ENCODE measurements around the gene BAHCC1. TPM values are rescaled to one million over a fixed set of nuclear protein-coding genes. Genes with fewer than 3 reads are reported as not detected.
A peak's percentile ranks its signal among the peaks of the same experiment; 100 is the strongest.

The BAHCC1 gene
- total and polyA plus RNA-seq, 2 donors (not counting 3 experiments of a cell fraction or from before 2014, with no cell fraction given): 4.7 to 11.6 TPM

DNA sequence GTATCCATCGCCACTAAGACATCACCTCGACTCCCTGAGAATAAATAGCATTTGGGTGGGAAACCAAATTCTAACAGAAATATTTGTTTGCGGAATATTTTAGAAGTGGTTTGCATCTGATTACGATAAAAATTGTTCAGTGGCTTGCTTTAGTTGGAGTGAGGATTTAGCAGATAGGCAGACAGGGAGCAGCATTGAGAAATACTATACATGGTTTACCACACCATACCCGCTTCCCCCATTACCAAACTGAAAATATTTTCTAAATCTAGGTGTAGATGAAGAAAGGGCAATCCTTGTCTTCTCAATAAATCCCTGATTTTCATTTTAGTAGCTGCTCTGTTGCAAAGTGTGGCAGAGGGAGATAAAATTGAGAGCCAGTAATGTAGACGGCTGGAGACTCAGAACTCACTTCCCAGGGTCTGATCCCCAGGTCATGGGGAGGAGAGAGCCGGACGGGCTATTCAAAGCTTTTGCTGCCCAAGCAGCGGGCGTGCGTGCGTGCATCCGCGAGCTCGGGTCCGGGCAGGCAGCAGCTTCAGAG is 808 bp upstream of the BAHCC1 start:
- Histone ChIP-seq H3K9ac (replicated peaks; ENCODE audit: extremely low read depth, insufficient read depth, low read length) (no peak overlapping the region), H4K20me1 (replicated peaks; ENCODE audit: control insufficient read depth, extremely low read depth, insufficient read depth, low read length) (no peaks in the 10 kb centered on the region), H3K27ac (ENCODE audit: insufficient read depth, low read depth, low read length) (no peak overlapping the region), H3K27me3 (ENCODE audit: control insufficient read depth in 2 of 2, insufficient read depth in 2 of 2, low read length in 2 of 2) (no peaks in the 10 kb centered on the region), H3K9me3 (replicated peaks; ENCODE audit: control insufficient read depth, insufficient read depth, low read length) (no peaks in the 10 kb centered on the region), H3K9me1 (replicated peaks; ENCODE audit: control insufficient read depth, extremely low read depth, insufficient read depth, low read length) (no peaks in the 10 kb centered on the region), H3K36me3 (ENCODE audit: control insufficient read depth in 2 of 2, extremely low read depth in 1 of 2, insufficient read depth in 2 of 2, low read length in 2 of 2) (peaks cover 0 to 4% of the 10 kb centered on the region in 2 experiments), H2AFZ (ENCODE audit: low read depth, low read length) (no peak overlapping the region), H3K4me1 (ENCODE audit: control insufficient read depth, extremely low read depth, insufficient read depth, low read length) (peaks cover 33% of the 10 kb centered on the region), H3K79me2 (ENCODE audit: control insufficient read depth, insufficient read depth, low read length) (peaks cover 38% of the 10 kb centered on the region), H3K4me3 (replicated peaks in 1 of 3; ENCODE audit: insufficient read depth in 1 of 3, low read depth in 1 of 3, low read length in 3 of 3) (no peak overlapping the region), H3K4me2 (ENCODE audit: insufficient read depth, low read length) (peak overlapping the region; percentile 56)
- TF ChIP-seq POLR2A (IDR thresholded peaks at IDR 0.05; ENCODE audit: low read depth, low read length): no peak
- TF ChIP-seq JUN (IDR thresholded peaks at IDR 0.05; ENCODE audit: borderline replicate concordance, insufficient read depth, insufficient read length, low read depth): no peak
- TF ChIP-seq MYC (IDR thresholded peaks at IDR 0.05; ENCODE audit: low read depth, low read length): no peak
- TF ChIP-seq POLR2AphosphoS5 (IDR thresholded peaks at IDR 0.05; ENCODE audit: insufficient read depth, low read depth, low read length): no peak
- no peak for TF ChIP-seq GATA2 (IDR thresholded peaks at IDR 0.05; ENCODE audit: insufficient read depth, insufficient read length, low read depth, low read length)
- TF ChIP-seq, protein P1, sequence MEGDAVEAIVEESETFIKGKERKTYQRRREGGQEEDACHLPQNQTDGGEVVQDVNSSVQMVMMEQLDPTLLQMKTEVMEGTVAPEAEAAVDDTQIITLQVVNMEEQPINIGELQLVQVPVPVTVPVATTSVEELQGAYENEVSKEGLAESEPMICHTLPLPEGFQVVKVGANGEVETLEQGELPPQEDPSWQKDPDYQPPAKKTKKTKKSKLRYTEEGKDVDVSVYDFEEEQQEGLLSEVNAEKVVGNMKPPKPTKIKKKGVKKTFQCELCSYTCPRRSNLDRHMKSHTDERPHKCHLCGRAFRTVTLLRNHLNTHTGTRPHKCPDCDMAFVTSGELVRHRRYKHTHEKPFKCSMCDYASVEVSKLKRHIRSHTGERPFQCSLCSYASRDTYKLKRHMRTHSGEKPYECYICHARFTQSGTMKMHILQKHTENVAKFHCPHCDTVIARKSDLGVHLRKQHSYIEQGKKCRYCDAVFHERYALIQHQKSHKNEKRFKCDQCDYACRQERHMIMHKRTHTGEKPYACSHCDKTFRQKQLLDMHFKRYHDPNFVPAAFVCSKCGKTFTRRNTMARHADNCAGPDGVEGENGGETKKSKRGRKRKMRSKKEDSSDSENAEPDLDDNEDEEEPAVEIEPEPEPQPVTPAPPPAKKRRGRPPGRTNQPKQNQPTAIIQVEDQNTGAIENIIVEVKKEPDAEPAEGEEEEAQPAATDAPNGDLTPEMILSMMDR (IDR thresholded peaks at IDR 0.05; ENCODE audit: extremely low read depth in 1 of 2, insufficient read depth in 1 of 2, low read depth in 1 of 2, low read length in 2 of 2): no peak
- no peak for TF ChIP-seq EZH2 (IDR thresholded peaks at IDR 0.05; ENCODE audit: borderline replicate concordance, low read depth, low read length, severe bottlenecking)
- TF ChIP-seq, protein P2, sequence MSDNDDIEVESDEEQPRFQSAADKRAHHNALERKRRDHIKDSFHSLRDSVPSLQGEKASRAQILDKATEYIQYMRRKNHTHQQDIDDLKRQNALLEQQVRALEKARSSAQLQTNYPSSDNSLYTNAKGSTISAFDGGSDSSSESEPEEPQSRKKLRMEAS (IDR thresholded peaks at IDR 0.05; ENCODE audit: insufficient read depth, insufficient read length): no peak
- TF ChIP-seq FOS (IDR thresholded peaks at IDR 0.05; ENCODE audit: borderline replicate concordance, insufficient read depth, low read length): no peak
- intact Hi-C loops (cut with micrococcal nuclease): loop anchor here (1.0 to 2.0 kb wide), 5 partner anchors 62 to 142 kb away; partner anchors contain the start of gene SLC38A10
- POLR2A ChIA-PET: interaction anchor here (0.9 to 1.6 kb wide), 8 partner anchors 11 to 118 kb away, joined by 3 to 10 read pairs (median 3); partner anchors contain the start of gene ACTG1
- CTCF ChIA-PET: interaction anchor here (0.8 to 2.4 kb wide), 11 partner anchors 13 to 142 kb away, joined by 3 to 30 read pairs (median 4); partner anchors contain the start of gene SLC38A10
- no TSS peak for BruUV-seq (replicated peaks)
- dilution Hi-C loops (cut with MboI; ENCODE audit: extremely low pct_ligation_motif_present, low sequenced_read_pairs): no loop called here
- no peak for FAIRE-seq
- no peak for DNase-seq (ENCODE audit: low read depth, low spot score)

Measured in endothelial cell of umbilical vein (primary cell).